ENCODE data around the gene TSPAN15. TPM values are rescaled to one million over a fixed set of nuclear protein-coding genes. Genes with fewer than 3 reads are reported as not detected.

Gene TSPAN15
- 9.5 TPM for total RNA-seq
- long read RNA-seq, transcript TSPAN15-201 (8 exons, 1,698 nt), result major isoform, 12 of 17 reads
- long read RNA-seq, partial matches to known transcripts, result 0 of 17 reads
- long read RNA-seq, other reads (novel, unspliced or antisense), result 5 of 17 reads

DNA sequence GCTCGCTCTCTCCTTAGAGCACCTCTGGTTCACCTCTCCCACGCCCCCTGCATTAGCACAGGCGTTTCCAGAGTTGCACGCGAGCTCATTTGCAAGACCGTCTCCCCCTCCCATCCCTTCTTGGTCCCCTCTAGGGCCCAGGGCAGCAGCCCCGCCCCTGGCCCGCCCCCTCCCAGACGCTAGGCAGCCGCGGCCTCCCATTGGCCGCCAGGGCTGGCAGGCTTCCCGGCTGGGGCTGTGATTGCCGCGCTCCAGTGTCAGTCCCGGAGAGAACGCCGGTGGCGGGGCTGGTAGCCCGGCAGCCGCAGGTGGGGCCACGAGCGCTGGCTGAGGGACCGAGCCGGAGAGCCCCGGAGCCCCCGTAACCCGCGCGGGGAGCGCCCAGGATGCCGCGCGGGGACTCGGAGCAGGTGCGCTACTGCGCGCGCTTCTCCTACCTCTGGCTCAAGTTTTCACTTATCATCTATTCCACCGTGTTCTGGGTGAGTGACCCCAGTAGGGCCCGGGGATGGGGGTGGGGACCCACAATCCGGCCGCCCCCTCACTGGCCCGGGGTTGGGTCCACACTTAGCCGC is at the start of gene TSPAN15:
TSPAN15 (plus strand) TSS at position 257 of the 575 bp plus-strand sequence; CDS start at position 387, 130 bp downstream.
- ATAC-seq (ENCODE audit: poor library complexity) (peak; percentile 98), DNase-seq (peak; percentile 94)
- intact Hi-C loops (cut with DNase I), result no loop called here

- ATAC-seq (ENCODE audit: poor library complexity), result no peak
- intact Hi-C loops (cut with DNase I), result no loop called here
- no peak for DNase-seq
Observed at GRCh38 chr10:69402386-69402785, 48.9 kb upstream of the TSPAN15 start.

GRCh38 chr10:69403066-69403465 is 48.2 kb upstream of the TSPAN15 start:
- ATAC-seq (ENCODE audit: poor library complexity) (no peak), DNase-seq (no peak)
- intact Hi-C loops (cut with DNase I), result no loop called here

- DNase-seq (no peak), ATAC-seq (ENCODE audit: poor library complexity) (no peak)
- intact Hi-C loops (cut with DNase I), result no loop called here
Observed at GRCh38 chr10:69403519-69403918, 47.7 kb upstream of the TSPAN15 start.

DNA sequence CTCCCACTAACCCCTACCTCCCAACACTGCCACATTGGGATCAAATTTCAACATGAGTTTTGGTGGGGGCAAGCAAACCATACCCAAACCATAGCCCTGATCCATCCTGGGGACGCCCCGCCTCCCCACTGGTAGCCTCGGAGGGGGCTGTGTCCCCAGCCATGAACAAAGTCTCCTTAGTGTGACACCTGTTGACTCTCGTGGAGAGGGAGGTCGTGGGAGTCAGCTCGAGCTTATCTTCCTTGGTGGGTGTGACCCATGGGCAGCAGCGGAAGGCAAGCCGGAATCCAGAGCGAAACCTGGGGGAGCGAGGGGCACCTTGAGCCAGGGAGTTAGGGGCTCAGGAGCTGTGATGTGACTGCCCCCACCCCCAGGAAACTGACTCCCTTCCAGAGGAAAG is 46.5 kb upstream of the TSPAN15 start:
- intact Hi-C loops (cut with DNase I), result no loop called here
- no peak for DNase-seq
- no peak for ATAC-seq (ENCODE audit: poor library complexity)

DNA sequence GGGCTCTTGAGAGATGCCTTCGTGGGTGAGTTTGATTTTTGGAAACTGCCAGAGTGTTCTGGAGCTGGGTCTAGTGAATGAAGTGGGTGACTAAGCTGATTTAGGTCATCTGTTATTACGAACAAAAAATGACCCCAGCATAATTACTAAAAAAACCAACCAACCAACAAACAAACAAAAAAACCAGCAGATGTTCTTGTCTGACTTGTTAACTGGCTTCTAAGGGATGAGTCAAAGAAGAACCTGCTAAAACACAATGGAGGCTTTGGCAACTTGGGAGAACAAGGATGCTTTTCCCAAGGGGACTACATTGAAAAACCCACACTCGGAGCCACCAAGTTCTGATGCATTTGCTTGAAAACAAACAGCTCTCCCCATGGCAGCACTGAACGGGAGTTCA is 46.0 kb upstream of the TSPAN15 start:
- intact Hi-C loops (cut with DNase I), result no loop called here
- ATAC-seq (ENCODE audit: poor library complexity) (no peak), DNase-seq (no peak)

- ATAC-seq (ENCODE audit: poor library complexity) (peak; percentile 19), DNase-seq (peak; percentile 79)
- intact Hi-C loops (cut with DNase I), result no loop called here
Observed at GRCh38 chr10:69406302-69406811, 44.9 kb upstream of the TSPAN15 start.

DNA sequence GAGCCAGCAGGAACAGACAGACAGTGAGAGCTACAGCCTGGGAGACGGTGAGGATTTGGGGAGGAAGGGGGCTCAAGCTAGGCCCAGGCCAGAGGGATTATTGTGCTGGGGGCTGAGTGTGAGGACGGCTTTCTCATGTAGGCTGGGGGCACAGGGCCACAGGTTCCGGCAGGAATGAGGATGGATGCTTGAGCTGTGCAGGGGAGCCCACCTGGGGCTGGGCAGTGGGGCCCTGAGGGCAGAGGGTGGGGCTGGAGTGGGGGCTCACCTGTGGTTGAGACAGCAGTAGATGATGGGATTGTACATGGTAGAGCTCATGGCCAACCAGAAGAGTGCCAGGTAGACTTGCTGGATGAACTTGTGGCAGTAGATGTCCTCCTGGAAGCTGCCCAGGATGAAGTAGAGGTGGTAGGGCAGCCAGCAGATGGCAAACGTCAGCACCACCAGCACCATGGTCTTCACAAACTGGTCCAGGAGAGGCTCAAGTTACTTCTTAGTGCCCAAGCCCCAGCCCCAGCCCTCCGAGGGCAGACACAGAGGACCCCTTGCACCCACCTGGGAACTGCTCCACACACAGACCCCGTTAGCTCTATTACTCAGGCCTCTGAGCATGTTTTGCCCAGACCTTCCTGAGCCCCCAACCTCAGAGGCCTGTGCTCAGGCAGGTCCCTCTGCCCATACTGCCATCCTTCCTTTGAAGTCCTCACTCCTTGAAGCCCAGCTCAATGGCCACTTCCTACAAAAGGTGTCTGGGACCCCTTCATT is 44.3 kb upstream of the TSPAN15 start:
- intact Hi-C loops (cut with DNase I), result no loop called here
- DNase-seq (no peak), ATAC-seq (ENCODE audit: poor library complexity) (no peak)

DNA sequence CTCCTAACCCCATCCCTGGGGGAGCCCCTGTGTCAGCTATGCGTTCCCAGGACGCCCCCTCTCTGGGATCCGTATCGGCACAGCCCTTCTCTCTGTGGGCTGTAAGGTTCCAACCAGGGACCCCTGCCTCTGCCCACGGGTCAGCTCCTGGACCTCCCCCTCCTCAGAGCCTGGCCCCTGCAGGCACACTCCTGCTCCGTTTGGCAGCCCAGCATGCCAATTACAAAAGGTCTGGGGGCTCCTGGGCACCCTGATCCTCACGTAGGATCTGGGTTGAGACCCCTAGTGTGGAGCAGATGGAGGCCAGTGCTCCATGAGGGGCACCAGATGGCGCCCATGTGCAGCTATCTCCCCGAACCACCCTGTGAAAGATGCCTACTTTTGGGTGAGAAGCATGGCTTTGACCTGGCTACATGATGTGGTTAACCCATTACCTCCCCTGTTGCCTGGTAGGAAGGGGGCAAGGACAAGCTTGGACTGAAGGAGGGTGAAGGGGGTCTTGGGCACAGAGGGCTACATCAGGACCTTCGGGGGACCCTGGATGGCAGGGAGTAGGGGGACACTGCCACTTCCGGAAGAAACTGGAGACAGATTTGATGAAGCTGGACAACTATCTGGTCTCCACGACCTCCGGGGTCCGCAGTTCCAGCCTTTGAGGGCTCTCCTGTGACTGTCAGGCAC is 43.5 kb upstream of the TSPAN15 start:
- intact Hi-C loops (cut with DNase I), result no loop called here
- ATAC-seq (ENCODE audit: poor library complexity) (no peak), DNase-seq (peak; percentile 48)

GRCh38 chr10:69408318-69409175 is 42.7 kb upstream of the TSPAN15 start:
- peak; percentile 86 for ATAC-seq (ENCODE audit: poor library complexity)
- intact Hi-C loops (cut with DNase I), result no loop called here
- DNase-seq, result peak; percentile 97

DNA sequence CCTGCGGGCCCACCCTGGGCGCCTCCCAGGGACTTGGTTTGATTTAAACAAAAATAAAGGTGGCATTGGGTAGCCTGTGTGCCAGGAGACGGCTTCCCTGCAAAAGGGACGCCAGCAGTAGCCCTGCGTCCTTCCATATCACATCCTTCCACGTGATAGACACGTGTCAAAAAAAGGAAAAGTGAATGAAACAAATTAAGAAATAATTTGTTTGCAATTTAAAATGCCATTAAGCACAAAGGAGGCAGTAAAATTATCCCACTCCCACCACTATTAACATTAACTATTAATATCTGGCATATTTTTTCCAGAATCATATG is 42.1 kb upstream of the TSPAN15 start:
- DNase-seq, result no peak
- ATAC-seq (ENCODE audit: poor library complexity), result no peak
- intact Hi-C loops (cut with DNase I), result no loop called here

DNA sequence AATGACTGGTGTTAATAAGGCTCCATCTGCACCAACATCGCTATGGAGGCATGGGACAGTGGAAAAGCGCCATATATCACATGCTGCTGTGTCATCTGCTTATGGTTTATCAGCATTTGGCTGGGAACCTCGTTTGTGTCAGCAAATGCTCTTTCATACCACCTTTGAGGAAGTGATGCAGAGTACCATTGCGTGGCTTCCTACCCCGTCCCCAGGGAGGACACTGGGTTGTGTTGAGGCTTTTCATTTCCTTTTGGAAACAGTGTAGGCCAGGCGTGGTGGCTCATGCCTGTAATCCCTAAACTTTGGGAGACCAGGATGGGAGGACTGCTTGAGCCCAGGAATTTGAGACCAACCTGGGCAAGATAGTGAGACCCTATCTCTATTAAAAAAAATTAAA is 41.3 kb upstream of the TSPAN15 start:
- peak; percentile 52 for DNase-seq
- intact Hi-C loops (cut with DNase I), result no loop called here
- no peak for ATAC-seq (ENCODE audit: poor library complexity)

- DNase-seq (no peak), ATAC-seq (ENCODE audit: poor library complexity) (no peak)
- intact Hi-C loops (cut with DNase I), result no loop called here
Observed at GRCh38 chr10:69410487-69410886, 40.8 kb upstream of the TSPAN15 start.

- ATAC-seq (ENCODE audit: poor library complexity) (no peak), DNase-seq (no peak)
- intact Hi-C loops (cut with DNase I), result no loop called here
Observed at GRCh38 chr10:69411476-69411875, 39.8 kb upstream of the TSPAN15 start.

DNA sequence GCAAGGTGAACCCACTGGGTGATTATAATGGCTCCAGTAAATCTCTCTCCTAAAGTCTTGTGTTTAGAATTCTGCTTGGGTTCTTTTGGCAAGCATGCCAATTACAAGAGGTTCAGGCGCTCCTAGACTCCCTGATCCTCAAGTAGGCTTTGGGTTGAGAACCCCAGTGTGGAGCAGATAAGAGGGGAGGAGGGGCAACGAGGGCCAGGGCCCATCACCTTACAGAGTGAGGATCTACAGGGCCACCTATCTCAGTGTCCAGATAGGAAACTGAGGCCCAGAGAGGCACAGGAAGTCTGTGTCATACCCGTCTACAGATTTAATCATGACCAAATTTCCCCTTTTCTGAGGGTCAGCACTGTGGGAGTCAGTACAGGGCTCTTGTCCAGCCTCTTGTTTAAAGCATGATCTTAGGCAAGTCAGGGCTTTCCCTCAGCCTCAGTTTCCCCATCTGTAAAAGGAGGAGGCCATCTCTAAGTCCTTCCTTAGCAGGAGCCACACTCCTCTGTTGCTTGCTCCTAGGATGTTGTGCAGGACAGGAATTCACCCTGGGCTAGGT is 39.0 kb upstream of the TSPAN15 start:
- no peak for ATAC-seq (ENCODE audit: poor library complexity)
- intact Hi-C loops (cut with DNase I), result no loop called here
- DNase-seq, result no peak

- ATAC-seq (ENCODE audit: poor library complexity) (peak; percentile 52), DNase-seq (peak; percentile 76)
- intact Hi-C loops (cut with DNase I), result no loop called here
Observed at GRCh38 chr10:69413221-69413865, 37.9 kb upstream of the TSPAN15 start.

GRCh38 chr10:69414036-69415018 is 36.9 kb upstream of the TSPAN15 start:
- DNase-seq, result no peak
- intact Hi-C loops (cut with DNase I), result no loop called here

More at GRCh38 chr10:69414036-69415018, 36.9 kb upstream of the TSPAN15 start:
- ATAC-seq (ENCODE audit: poor library complexity), result no peak
